Astrocyte (in vitro differentiated cells and primary cell): Measurements from ENCODE around the gene KIF25.

ENCODE experiments used
- CTCF ChIP-seq: IDR thresholded peaks from 2 replicates; pipeline ENCODE4 v1.5.1; 2011; ENCODE audit warnings: low read depth, mild to moderate bottlenecking, inconsistent platforms, low read length, moderate library complexity; ENCODE audit not compliant: insufficient read depth
- EZH2 ChIP-seq: IDR thresholded peaks from 2 replicates; pipeline ENCODE4 v1.6.1; 2012; ENCODE audit warnings: mild to moderate bottlenecking, low read length, inconsistent platforms; ENCODE audit not compliant: insufficient read depth

GRCh38 chr6:168067081-168067759 is 69.7 kb downstream of the KIF25 start:
- no peak for TF ChIP-seq CTCF
- no peak for TF ChIP-seq EZH2
